ACC112 (cell line): ENCODE measurements around the gene LRRN2.
"Not testable (repeated sequence)": the region's sequence is repeated elsewhere in the genome, so short reads cannot be mapped to it uniquely, and the experiment has no call there.

Experiments used
- H2AFZ ChIP-seq: fragments of 200-600 bp; sonication (generic); one replicate; pipeline ENCODE4 v1.6.0; 2017; ENCODE audit warnings: antibody characterized with exemption, low read length; ENCODE audit not compliant: unreplicated experiment
- H3K27ac ChIP-seq: fragments of 200-600 bp; sonication (generic); 2 replicates; pipeline ENCODE4 v1.5.1; 2014; ENCODE audit warnings: low read depth, mild to moderate bottlenecking, antibody characterized with exemption, low read length, moderate library complexity
- H3K27me3 ChIP-seq: fragments of 200-600 bp; sonication (generic); 2 replicates; pipeline ENCODE4 v1.6.1; 2014; ENCODE audit warnings: mild to moderate bottlenecking, antibody characterized with exemption, low read length, moderate library complexity, mixed read lengths; ENCODE audit not compliant: insufficient read depth
- H3K36me3 ChIP-seq: fragments of 200-600 bp; sonication (generic); 2 replicates; pipeline ENCODE4 v1.6.1; 2016; ENCODE audit warnings: mild to moderate bottlenecking, antibody characterized with exemption, low read length, moderate library complexity, mixed read lengths; ENCODE audit not compliant: insufficient read depth
- H3K4me1 ChIP-seq: fragments of 200-600 bp; sonication (generic); one replicate; pipeline ENCODE4 v1.6.1; 2016; ENCODE audit warnings: low read length, mixed read lengths; ENCODE audit not compliant: insufficient read depth, unreplicated experiment, control insufficient read depth
- H3K4me3 ChIP-seq: fragments of 200-600 bp; sonication (generic); 2 replicates; pipeline ENCODE4 v1.5.1; 2014; ENCODE audit warnings: mild to moderate bottlenecking, low read depth, low read length
- H3K79me2 ChIP-seq: fragments of 200-600 bp; sonication (generic); one replicate; pipeline ENCODE4 v1.6.0; 2016; ENCODE audit warnings: low read length; ENCODE audit not compliant: control insufficient read depth, unreplicated experiment, insufficient read depth

Gene LRRN2

DNA sequence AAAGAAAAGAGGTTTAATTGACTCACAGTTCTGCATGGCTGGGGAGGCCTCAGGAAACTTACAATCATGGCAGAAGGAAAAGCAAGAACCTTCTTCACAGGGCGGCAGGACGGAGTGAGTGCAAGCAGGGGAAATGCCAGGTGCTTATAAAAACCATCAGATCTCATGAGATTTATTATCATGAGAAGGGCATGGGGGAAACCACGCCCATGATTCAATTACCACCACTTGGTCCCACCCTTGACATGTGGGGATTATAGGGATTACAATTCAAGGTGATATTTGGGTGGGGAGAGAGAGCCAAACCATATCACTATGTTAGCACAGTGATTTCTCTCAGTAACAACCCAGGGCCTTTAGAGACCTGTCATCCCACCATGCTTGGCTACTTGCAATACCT lies 39.9 kb downstream of the LRRN2 start:
- H3K4me3 ChIP-seq, result no peak overlapping the region
- H3K36me3 ChIP-seq, result no peaks in the 10 kb centered on the region
- peaks cover 48% of the 10 kb centered on the region for H3K27me3 ChIP-seq
- no peak overlapping the region for H3K27ac ChIP-seq
- H2AFZ ChIP-seq, result no peak overlapping the region
- H3K4me1 ChIP-seq, result peaks cover 9% of the 10 kb centered on the region
- no peaks in the 10 kb centered on the region for H3K79me2 ChIP-seq

DNA sequence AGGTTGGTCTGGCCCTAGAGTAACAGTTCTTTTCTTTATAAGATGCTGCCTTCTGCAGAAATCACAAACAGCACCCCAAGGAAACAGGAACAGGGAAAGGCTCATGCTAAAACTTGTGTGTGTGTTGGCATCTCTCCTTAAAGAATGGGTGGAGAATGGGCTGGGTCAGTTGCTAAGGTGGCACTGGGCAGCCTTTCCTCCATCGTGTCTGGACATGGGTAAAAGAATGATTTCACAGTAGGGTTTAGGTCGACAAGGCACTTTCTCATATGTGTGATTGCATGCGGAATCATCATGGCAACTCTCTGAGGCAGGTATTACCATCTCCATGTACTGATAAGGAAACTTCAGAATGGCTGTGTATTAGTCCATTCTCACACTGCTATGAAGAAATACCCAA lies 40.3 kb downstream of the LRRN2 start:
- no peaks in the 10 kb centered on the region for H3K36me3 ChIP-seq
- H3K4me3 ChIP-seq, result no peak overlapping the region
- H3K4me1 ChIP-seq, result peaks cover 9% of the 10 kb centered on the region
- H3K27me3 ChIP-seq, result peaks cover 47% of the 10 kb centered on the region
- H3K79me2 ChIP-seq, result no peaks in the 10 kb centered on the region
- no peak overlapping the region for H3K27ac ChIP-seq
- no peak overlapping the region for H2AFZ ChIP-seq

DNA sequence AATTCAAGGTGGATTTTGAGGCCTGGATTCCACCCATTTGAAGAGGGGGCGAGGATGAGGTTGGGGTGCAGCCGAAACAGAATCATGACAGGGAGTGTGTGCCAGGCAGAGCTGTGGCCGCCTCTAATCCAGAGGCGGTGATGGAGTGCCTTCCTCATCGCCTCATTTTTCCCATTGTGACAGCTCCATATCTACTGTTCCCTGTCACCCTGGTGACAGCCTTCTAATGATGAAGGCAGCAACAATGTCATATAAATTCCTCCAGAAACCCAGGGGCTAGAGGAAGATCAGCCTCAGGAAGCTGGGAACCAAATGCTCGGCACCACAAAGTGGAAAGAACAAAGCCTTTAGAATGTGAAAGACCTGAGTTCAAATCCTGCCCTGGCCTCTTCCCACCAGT lies 42.0 kb downstream of the LRRN2 start:
- no peaks in the 10 kb centered on the region for H3K79me2 ChIP-seq

DNA sequence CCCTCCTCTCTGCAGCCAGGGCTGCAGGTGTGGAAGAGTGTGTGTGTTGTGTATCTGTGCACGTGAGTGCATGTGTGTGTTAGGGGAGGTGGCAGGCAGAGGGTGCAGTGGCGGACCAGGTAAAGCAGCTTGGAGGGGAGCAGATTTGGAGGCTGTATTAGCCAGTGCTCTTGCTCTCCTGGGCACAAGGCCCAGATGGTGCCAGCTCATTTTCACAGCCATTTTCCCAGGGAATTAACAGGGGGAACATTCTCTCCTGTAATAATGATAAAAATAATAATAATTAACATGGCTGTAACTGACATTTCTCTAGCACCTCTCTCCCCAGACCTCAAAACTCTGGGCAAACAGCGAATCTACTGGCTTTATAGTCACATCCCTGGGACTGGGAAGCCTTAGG lies 43.6 kb downstream of the LRRN2 start:
- H3K4me1 ChIP-seq, result peaks cover 3% of the 10 kb centered on the region
- H3K36me3 ChIP-seq, result no peaks in the 10 kb centered on the region
- H3K79me2 ChIP-seq, result no peaks in the 10 kb centered on the region
- H3K27me3 ChIP-seq, result peaks cover 51% of the 10 kb centered on the region
- no peak overlapping the region for H3K27ac ChIP-seq
- no peak overlapping the region for H3K4me3 ChIP-seq
- H2AFZ ChIP-seq, result no peak overlapping the region

More for the DNA sequence above, 42.0 kb downstream of the LRRN2 start:
- Histone ChIP-seq H3K27ac (no peak overlapping the region), H2AFZ (no peak overlapping the region), H3K4me3 (no peak overlapping the region), H3K27me3 (peaks cover 44% of the 10 kb centered on the region), H3K4me1 (peaks cover 9% of the 10 kb centered on the region), H3K36me3 (no peaks in the 10 kb centered on the region)

DNA sequence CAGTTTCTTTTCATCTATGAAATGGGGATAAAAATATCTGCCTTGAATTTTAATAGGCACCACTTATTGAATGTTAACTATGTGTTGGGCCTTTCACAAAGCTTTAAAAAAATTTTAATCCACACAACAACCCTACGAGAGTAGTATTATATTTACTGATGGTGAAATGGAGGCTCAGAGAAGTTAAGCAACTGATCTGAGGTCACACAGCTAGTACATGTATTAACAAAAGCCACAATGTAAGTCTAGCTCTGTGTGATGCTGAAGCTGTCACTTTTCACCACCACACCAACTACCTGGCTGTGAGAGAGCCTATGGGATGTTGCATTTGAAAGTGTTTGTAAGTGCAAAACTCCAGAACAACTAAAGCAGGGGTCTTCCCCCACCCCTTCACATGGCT lies 44.1 kb downstream of the LRRN2 start:
- Histone ChIP-seq H3K27ac (no peak overlapping the region), H3K27me3 (peaks cover 56% of the 10 kb centered on the region), H3K4me1 (no peaks in the 10 kb centered on the region), H3K36me3 (no peaks in the 10 kb centered on the region), H2AFZ (no peak overlapping the region), H3K4me3 (no peak overlapping the region), H3K79me2 (no peaks in the 10 kb centered on the region)

DNA sequence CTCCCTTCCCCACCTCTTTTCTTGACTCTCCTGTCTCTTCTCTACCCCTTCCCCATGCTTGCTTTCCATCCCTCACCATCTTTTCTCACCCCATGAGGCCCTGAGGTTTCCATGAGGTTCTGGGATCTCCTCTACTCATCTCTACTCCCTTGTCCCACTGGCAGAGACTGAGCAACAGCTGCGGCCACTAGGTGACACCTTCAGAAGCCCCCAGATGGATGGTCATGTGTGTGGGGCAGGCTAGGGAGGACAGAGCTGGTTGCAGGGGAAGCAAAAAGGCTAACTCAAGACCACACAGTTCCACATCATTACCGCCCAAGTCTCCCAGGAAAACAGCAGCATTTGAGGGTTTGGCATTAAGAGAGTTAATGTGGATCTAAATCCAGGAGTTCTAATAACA lies 45.0 kb downstream of the LRRN2 start:
- H3K4me1 ChIP-seq, result no peaks in the 10 kb centered on the region
- H3K79me2 ChIP-seq, result no peaks in the 10 kb centered on the region
- H3K27ac ChIP-seq, result no peak overlapping the region
- no peak overlapping the region for H3K4me3 ChIP-seq
- H3K27me3 ChIP-seq, result peaks cover 64% of the 10 kb centered on the region
- H2AFZ ChIP-seq, result no peak overlapping the region
- H3K36me3 ChIP-seq, result no peaks in the 10 kb centered on the region

DNA sequence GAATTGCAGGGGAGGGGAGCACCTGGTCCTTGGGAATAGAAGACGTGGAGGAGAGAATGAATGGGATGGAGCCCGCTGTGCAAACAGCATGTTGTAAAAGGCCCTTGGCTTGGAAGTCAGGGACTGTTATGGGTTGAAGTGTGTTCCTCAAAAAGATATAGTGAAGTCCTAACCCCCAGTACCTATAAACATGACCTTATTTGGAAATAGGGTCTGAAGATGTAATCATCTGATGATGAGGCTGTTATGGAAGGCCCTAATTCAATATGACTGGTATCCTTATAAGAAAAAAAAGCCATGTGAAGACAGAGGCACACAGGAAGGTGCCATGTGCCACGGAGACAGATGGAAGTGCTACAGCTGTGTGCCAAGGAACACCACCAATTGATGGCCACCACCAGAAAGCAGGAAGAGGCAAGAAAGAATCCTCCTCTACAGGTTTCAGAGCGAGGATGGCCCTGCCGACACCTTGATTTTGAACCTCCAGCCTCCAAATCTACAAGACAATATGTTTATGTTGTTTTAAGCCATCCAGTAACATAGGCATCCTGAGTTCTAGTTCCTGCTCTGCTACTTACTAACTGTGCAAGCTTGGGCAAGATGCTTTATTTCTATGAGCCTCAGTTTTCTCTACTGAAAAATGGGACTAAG lies 51.2 kb downstream of the LRRN2 start:
- Histone ChIP-seq H3K27me3 (peaks cover 62% of the 10 kb centered on the region), H3K79me2 (no peaks in the 10 kb centered on the region), H3K4me1 (no peaks in the 10 kb centered on the region), H3K27ac (no peak overlapping the region), H3K4me3 (no peak overlapping the region), H2AFZ (no peak overlapping the region), H3K36me3 (no peaks in the 10 kb centered on the region)

DNA sequence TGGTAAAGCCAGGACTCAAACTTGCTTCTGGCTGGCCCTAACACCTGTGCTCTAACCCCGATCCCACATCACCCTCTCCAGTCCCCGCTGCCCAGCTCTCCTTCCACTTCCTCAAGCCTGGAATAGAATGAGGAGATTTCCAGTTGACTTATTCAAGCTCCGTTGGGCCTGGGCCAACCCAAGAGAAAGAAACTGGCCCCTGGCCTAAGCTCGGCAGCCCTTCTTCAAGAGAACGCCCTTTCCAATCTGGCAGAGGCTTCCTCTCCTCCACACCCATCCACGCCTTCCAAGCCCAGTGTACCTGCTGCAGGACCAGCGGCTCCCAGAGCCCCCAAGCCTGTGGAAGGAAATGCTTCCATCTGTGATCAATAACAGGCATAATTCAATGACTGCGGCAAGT lies 51.9 kb downstream of the LRRN2 start:
- H3K4me3 ChIP-seq, result no peak overlapping the region
- H3K36me3 ChIP-seq, result no peaks in the 10 kb centered on the region
- peaks cover 69% of the 10 kb centered on the region for H3K27me3 ChIP-seq
- H3K4me1 ChIP-seq, result no peaks in the 10 kb centered on the region
- H3K79me2 ChIP-seq, result no peaks in the 10 kb centered on the region
- no peak overlapping the region for H2AFZ ChIP-seq
- no peak overlapping the region for H3K27ac ChIP-seq

DNA sequence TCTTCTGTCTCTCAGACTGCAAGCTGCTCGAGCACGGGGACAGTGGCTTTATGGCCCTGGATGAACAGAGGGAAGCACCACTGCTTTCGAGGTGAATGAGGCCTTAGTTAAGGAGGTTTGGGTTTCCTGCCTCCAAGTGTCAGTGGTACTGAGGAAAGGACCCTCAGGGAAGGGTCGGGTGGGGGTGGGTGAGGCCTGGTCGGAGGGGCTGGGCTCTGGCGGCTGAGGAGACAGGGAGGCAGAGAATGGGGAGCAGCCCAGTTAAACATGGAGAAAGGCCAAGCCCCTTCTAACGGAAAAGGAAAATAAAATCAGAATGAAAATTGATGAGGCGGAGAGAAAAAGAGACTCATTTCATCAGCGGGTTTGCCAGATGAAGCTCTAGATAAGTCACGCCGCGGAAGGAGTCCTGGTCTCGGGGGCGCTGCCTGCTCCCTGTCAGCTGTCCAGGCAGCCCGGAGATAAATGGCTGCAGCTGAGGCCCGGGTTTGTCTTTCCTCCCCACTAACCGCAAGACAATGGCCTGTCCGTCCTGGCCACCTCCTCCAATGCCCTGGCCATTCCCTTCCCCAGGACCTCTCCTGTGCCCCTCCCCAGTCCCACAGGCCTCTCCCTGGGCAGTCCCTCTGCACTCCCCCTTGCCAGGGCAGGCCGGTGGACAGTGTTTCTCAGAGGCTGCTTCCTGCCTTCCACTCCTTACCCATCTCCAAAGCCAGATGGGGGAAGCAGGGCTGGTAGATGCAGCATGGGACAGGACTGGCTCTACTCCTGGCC lies 55.2 kb downstream of the LRRN2 start:
- no peaks in the 10 kb centered on the region for H3K4me1 ChIP-seq
- H3K79me2 ChIP-seq, result no peaks in the 10 kb centered on the region
- no peaks in the 10 kb centered on the region for H3K36me3 ChIP-seq
- H3K27ac ChIP-seq, result no peak overlapping the region
- H3K27me3 ChIP-seq, result peaks cover 63% of the 10 kb centered on the region
- no peak overlapping the region for H3K4me3 ChIP-seq
- no peak overlapping the region for H2AFZ ChIP-seq

DNA sequence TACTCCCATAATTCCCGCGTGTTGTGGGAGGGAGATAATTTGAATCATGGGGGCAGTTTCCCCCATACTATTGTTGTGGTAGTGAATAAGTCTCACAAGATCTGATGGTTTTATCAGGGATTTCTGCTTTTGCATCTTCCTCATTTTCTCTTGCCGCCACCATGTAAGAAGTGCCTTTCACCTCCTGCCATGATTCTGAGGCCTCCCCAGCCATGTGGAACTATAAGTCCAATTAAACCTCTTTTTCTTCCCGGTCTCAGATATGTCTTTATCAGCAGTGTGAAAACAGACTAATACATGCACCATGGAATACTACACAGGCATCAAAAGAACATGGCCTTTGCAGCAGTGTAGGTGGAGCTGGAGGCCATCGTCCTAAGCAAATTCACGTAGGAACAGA lies 56.1 kb downstream of the LRRN2 start:
- not testable (repeated sequence) for H3K79me2 ChIP-seq, H3K36me3 ChIP-seq, H3K4me1 ChIP-seq, H3K27ac ChIP-seq, H3K4me3 ChIP-seq, H2AFZ ChIP-seq
- peaks cover 56% of the 10 kb centered on the region for H3K27me3 ChIP-seq

DNA sequence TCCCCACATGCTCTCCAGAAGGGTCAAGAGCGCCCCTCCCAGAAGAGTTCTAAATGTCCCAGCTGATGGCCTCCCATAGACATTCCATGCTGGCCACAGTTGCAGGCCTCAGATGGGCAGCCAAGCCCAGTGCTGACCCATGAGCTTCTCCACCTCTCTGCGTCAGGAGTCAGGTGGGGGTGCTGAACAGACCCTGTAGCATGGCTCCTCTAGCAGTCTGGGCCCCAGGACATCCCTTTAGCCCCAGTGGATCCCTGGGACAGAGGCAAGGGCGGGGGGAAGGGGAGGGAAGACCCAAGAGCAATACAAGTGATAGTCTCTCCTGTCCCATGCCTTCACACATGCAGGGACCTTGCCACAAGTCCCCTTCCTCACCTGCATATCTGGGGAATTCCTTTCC lies 56.7 kb downstream of the LRRN2 start:
- Histone ChIP-seq H3K79me2 (no peaks in the 10 kb centered on the region), H3K36me3 (no peaks in the 10 kb centered on the region), H3K4me3 (no peak overlapping the region), H3K4me1 (peaks cover 2% of the 10 kb centered on the region), H3K27ac (no peak overlapping the region), H3K27me3 (peaks cover 50% of the 10 kb centered on the region), H2AFZ (no peak overlapping the region)
